GM21423 (cell line): ENCODE data around the gene TFF2.

Experiments
- ATAC-seq: cut with Tn5 transposase; IDR thresholded peaks from one replicate; pipeline ENCODE4 v1.9.1; 2021; ENCODE audit warnings: mild to moderate bottlenecking, moderate library complexity; ENCODE audit not compliant: unreplicated experiment

Gene TFF2

GRCh38 chr21:42350927-42351426 is at the start of gene TFF2:
Gene TFF2, minus strand, starts transcription at chr21:42350994. Its CDS starts 37 bp downstream, at chr21:42350957.
- ATAC-seq, result no peak

GRCh38 chr21:42400525-42400924 is 49.7 kb upstream of the TFF2 start:
- no peak for ATAC-seq

GRCh38 chr21:42398436-42399028 is 47.7 kb upstream of the TFF2 start:
- ATAC-seq, result no peak

GRCh38 chr21:42397746-42398394 is 47.1 kb upstream of the TFF2 start:
- no peak for ATAC-seq

GRCh38 chr21:42396799-42397745 is 46.3 kb upstream of the TFF2 start:
- no peak for ATAC-seq

- no peak for ATAC-seq
Observed at GRCh38 chr21:42395905-42396651, 45.3 kb upstream of the TFF2 start, which contains the start of gene TMPRSS3. Gene TMPRSS3, minus strand, starts transcription at chr21:42396052. Its CDS starts 635 bp downstream, at chr21:42395417.

- no peak for ATAC-seq
Observed at GRCh38 chr21:42395302-42395701, 44.5 kb upstream of the TFF2 start.

- no peak for ATAC-seq
Observed at GRCh38 chr21:42393443-42393950, 42.7 kb upstream of the TFF2 start.

- peak; percentile 70 for ATAC-seq
Observed at GRCh38 chr21:42392731-42393442, 42.1 kb upstream of the TFF2 start.

- ATAC-seq, result no peak
Observed at GRCh38 chr21:42391297-42391696, 40.5 kb upstream of the TFF2 start.

- no peak for ATAC-seq
Observed at GRCh38 chr21:42390696-42391095, 39.9 kb upstream of the TFF2 start.

GRCh38 chr21:42390193-42390592 is 39.4 kb upstream of the TFF2 start:
- no peak for ATAC-seq

- no peak for ATAC-seq
Observed at GRCh38 chr21:42389449-42389835, 38.6 kb upstream of the TFF2 start.

GRCh38 chr21:42388740-42389448 is 38.1 kb upstream of the TFF2 start:
- ATAC-seq, result no peak

GRCh38 chr21:42387843-42388340 is 37.1 kb upstream of the TFF2 start:
- ATAC-seq, result no peak

- ATAC-seq, result no peak
Observed at GRCh38 chr21:42387164-42387563, 36.4 kb upstream of the TFF2 start.

- no peak for ATAC-seq
Observed at GRCh38 chr21:42386034-42386591, 35.3 kb upstream of the TFF2 start.

GRCh38 chr21:42385619-42386018 is 34.8 kb upstream of the TFF2 start:
- no peak for ATAC-seq

- no peak for ATAC-seq
Observed at GRCh38 chr21:42384989-42385388, 34.2 kb upstream of the TFF2 start.
